ENCODE measurements around the gene DHTKD1. TPM values are rescaled to one million over a fixed set of nuclear protein-coding genes. Genes with fewer than 3 reads are reported as not detected.

Gene DHTKD1
- total and polyA plus RNA-seq, 2 of the 4 experiments (the other 2 are of a cell fraction) = 13.9 to 20.3 TPM

DNA sequence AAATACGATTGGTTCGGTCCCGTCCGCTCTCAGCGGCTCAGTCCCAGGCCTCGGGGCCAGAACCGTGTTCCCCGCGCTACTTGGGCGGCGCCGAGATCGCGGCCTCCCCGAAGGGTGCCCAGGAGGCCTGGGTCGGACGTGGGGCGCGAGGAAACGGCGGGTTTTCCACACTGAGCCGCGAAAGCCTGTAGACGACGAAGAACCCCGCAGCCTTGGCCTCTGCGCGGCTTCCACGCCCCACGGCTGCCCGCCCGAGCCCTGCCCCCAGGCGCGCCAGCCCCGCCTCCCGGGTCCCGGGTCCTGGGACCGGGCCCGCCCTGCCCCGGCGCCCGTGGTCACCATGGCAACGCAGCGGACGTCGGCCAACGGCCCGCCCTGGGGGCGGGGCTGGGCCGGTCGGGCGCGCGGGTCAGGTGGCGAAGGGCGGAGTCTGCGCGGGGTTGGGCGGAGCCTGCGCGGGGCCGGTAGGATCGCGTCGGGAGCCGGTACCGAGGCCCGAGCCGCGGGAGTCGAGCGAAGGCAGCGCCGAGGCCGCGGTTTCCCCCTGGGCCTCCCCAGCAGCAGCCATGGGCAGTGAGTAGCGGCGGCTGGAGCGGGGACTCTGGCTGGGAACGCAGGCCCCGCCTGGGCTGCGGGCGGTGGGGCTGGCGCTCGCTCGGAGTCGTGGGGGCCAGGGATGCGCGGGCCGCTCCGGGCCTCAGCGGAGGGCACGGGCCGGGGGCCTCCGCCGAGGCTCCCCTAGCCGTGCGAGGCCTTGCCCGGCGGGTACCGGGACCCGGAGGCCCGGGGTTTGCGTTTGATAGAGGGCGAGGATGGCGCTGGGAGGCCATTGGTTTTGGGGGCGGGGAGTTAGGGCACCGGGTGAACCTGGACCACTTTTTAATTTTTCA, 60.7 kb downstream of the DHTKD1 start, which contains the start of gene SEC61A2:
Gene SEC61A2, plus strand, starts transcription at position 456 of the 890 bp plus-strand sequence. Its CDS starts 111 bp downstream, at position 567.
- Histone ChIP-seq H3K4ac (ENCODE audit: low read depth, low read length) (peak within 1 kb of the TSS; percentile 90), H3K56ac (ENCODE audit: extremely low read depth, insufficient read depth, low read length) (peak within 1 kb of the TSS; percentile 70; the same call in 1 of the 2 replicates), H3K23ac (ENCODE audit: low read depth, low read length) (peak within 1 kb of the TSS; percentile 87), H2AFZ (replicated peaks; ENCODE audit: low read length, poor library complexity) (peak within 1 kb of the TSS; percentile 98), H3K27me3 (ENCODE audit: control insufficient read depth, insufficient read depth, low read length) (no peaks in the 10 kb centered on the region), H4K5ac (ENCODE audit: low read depth, low read length) (peak within 1 kb of the TSS; percentile 28; the same call in 1 of the 2 replicates), H2BK15ac (ENCODE audit: low read depth, low read length) (no peak within 1 kb of the TSS), H3K36me3 (ENCODE audit: control insufficient read depth, insufficient read depth, low read length) (peaks cover 3% of the 10 kb centered on the region; the same call in 1 of the 2 replicates), H2AK9ac (replicated peaks; ENCODE audit: low read depth, low read length, poor library complexity) (peak within 1 kb of the TSS; percentile 86), H3K9me3 (ENCODE audit: control insufficient read depth, insufficient read depth, low read length) (no peaks in the 10 kb centered on the region), H4K20me1 (ENCODE audit: insufficient read depth, low read length) (0 out of 2 replicates have a peak, but pooled peaks cover 8% of the 10 kb centered on the region), H3K4me1 (ENCODE audit: control insufficient read depth, insufficient read depth, low read length) (no peaks in the 10 kb centered on the region; the same call in 1 of the 2 replicates), H4K8ac (ENCODE audit: low read depth in 2 of 2, low read length in 2 of 2) (peak within 1 kb of the TSS; percentile 59 to 93), H3K4me3 (ENCODE audit: insufficient read depth, low read depth, low read length) (peak within 1 kb of the TSS; percentile 97), H4K91ac (ENCODE audit: insufficient read depth, low read depth, low read length) (peak within 1 kb of the TSS; percentile 79), H3K18ac (ENCODE audit: low read depth, low read length) (peak within 1 kb of the TSS; percentile 46; the same call in 1 of the 2 replicates), H3K27ac (ENCODE audit: insufficient read depth, low read length) (peak within 1 kb of the TSS; percentile 94), H3K9me1 (ENCODE audit: insufficient read depth, low read length) (0 out of 2 replicates have a peak, but pooled peaks cover 5% of the 10 kb centered on the region), H3K4me2 (ENCODE audit: low read depth, low read length) (peak within 1 kb of the TSS; percentile 94), H2BK20ac (ENCODE audit: low read depth, low read length) (peak within 1 kb of the TSS; percentile 55; the same call in 1 of the 2 replicates), H2BK120ac (ENCODE audit: low read depth, low read length) (peak within 1 kb of the TSS; percentile 71; the same call in 1 of the 2 replicates), H3K9ac (ENCODE audit: low read depth, low read length) (peak within 1 kb of the TSS; percentile 87), H3K14ac (replicated peaks; ENCODE audit: low read depth, low read length) (peak within 1 kb of the TSS; percentile 94), H3K79me1 (ENCODE audit: low read depth in 1 of 2, low read length in 2 of 2) (peaks cover 12 to 35% of the 10 kb centered on the region in 2 experiments; a peak in 3 of 4 replicates), H2BK5ac (ENCODE audit: low read depth, low read length, poor library complexity, severe bottlenecking) (peak within 1 kb of the TSS; percentile 87), H2AK5ac (ENCODE audit: low read depth, low read length) (0 out of 2 replicates have a peak within 1 kb of the TSS, but pooled peaks have one; percentile 13)
- CTCF ChIA-PET = interaction anchor here (1.0 kb wide), 1 partner anchor 26 kb away, joined by 6 read pairs; no protein-coding TSS in a partner anchor
- no TSS peak for BruUV-seq (replicated peaks)
- ATAC-seq (ENCODE audit: low read depth) = peak; percentile 96
- dilution Hi-C loops (cut with HindIII; ENCODE audit: low sequenced_read_pairs, unreplicated experiment) = no loop called here
- 1% methylated on average over 67 of the region's 108 CpGs; no CpG with 5 or more reads in 1 of the 2 experiments for WGBS, 2 experiments (ENCODE audit: extremely low coverage in 2 of 2, insufficient read length in 1 of 2)
- in situ Hi-C loops (cut with MboI; ENCODE audit: low sequenced_read_pairs) = no loop called here
- POLR2A ChIA-PET (ENCODE audit: unreplicated experiment) = no interaction called here
- intact Hi-C loops (cut with micrococcal nuclease) = no loop called here
- peak; percentile 84 for DNase-seq
- TF ChIP-seq SMC3 (IDR thresholded peaks at IDR 0.05; ENCODE audit: low read depth, low read length) = no peak
- TF ChIP-seq MAZ (IDR thresholded peaks at IDR 0.05; ENCODE audit: borderline replicate concordance, low read depth, low read length) = peak; percentile 84
- TF ChIP-seq, protein P1, sequence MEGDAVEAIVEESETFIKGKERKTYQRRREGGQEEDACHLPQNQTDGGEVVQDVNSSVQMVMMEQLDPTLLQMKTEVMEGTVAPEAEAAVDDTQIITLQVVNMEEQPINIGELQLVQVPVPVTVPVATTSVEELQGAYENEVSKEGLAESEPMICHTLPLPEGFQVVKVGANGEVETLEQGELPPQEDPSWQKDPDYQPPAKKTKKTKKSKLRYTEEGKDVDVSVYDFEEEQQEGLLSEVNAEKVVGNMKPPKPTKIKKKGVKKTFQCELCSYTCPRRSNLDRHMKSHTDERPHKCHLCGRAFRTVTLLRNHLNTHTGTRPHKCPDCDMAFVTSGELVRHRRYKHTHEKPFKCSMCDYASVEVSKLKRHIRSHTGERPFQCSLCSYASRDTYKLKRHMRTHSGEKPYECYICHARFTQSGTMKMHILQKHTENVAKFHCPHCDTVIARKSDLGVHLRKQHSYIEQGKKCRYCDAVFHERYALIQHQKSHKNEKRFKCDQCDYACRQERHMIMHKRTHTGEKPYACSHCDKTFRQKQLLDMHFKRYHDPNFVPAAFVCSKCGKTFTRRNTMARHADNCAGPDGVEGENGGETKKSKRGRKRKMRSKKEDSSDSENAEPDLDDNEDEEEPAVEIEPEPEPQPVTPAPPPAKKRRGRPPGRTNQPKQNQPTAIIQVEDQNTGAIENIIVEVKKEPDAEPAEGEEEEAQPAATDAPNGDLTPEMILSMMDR (conservative IDR thresholded peaks at IDR 0.05; ENCODE audit: low read depth, low read length) = no peak
- peak; percentile 54; the same call in 1 of the 2 replicates for TF ChIP-seq MXI1 (IDR thresholded peaks at IDR 0.05; ENCODE audit: borderline replicate concordance, low read depth, low read length)
- no peak for TF ChIP-seq CHD1 (IDR thresholded peaks at IDR 0.05; ENCODE audit: low read depth, low read length)
- TF ChIP-seq POLR2A (IDR thresholded peaks at IDR 0.05; ENCODE audit: low read depth, low read length) = peak; percentile 40; the same call in 1 of the 2 replicates
- TF ChIP-seq BHLHE40 (IDR thresholded peaks at IDR 0.05; ENCODE audit: low read depth, low read length) = no peak
- TF ChIP-seq MAFK (IDR thresholded peaks at IDR 0.05; ENCODE audit: low read depth, low read length) = no peak
- TF ChIP-seq, protein P2, sequence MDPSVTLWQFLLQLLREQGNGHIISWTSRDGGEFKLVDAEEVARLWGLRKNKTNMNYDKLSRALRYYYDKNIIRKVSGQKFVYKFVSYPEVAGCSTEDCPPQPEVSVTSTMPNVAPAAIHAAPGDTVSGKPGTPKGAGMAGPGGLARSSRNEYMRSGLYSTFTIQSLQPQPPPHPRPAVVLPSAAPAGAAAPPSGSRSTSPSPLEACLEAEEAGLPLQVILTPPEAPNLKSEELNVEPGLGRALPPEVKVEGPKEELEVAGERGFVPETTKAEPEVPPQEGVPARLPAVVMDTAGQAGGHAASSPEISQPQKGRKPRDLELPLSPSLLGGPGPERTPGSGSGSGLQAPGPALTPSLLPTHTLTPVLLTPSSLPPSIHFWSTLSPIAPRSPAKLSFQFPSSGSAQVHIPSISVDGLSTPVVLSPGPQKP (IDR thresholded peaks at IDR 0.05; ENCODE audit: borderline replicate concordance, low read depth, low read length) = no peak
- no peak for TF ChIP-seq RAD21 (IDR thresholded peaks at IDR 0.05; ENCODE audit: low read length)
- TF ChIP-seq, protein P3, sequence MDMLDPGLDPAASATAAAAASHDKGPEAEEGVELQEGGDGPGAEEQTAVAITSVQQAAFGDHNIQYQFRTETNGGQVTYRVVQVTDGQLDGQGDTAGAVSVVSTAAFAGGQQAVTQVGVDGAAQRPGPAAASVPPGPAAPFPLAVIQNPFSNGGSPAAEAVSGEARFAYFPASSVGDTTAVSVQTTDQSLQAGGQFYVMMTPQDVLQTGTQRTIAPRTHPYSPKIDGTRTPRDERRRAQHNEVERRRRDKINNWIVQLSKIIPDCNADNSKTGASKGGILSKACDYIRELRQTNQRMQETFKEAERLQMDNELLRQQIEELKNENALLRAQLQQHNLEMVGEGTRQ (IDR thresholded peaks at IDR 0.05; ENCODE audit: low read depth, low read length) = peak; percentile 79
- TF ChIP-seq RCOR1 (IDR thresholded peaks at IDR 0.05; ENCODE audit: insufficient replicate concordance, low read length) = no peak

Data from IMR-90 (cell line).